GM19397 (cell line): ENCODE measurements around the gene LDAH.

Source experiments
- ATAC-seq: cut with Tn5 transposase; IDR thresholded peaks from one replicate; pipeline ENCODE4 v1.9.1; 2021; ENCODE audit warnings: mild to moderate bottlenecking, moderate library complexity; ENCODE audit not compliant: unreplicated experiment

The LDAH gene

GRCh38 chr2:20822535-20823490 lies at the start of gene LDAH:
LDAH (minus strand) TSS chr2:20823101; CDS start chr2:20801463, 21,638 bp downstream.
- peak; percentile 94 for ATAC-seq

- peak; percentile 99 for ATAC-seq
Measured at GRCh38 chr2:20868377-20868776, 45.5 kb upstream of the LDAH start.

- ATAC-seq: no peak
Measured at GRCh38 chr2:20862850-20863249, 39.9 kb upstream of the LDAH start.

- ATAC-seq: no peak
Measured at GRCh38 chr2:20855456-20855855, 32.6 kb upstream of the LDAH start.

GRCh38 chr2:20852670-20853069 lies 29.8 kb upstream of the LDAH start:
- no peak for ATAC-seq

GRCh38 chr2:20852139-20852538 lies 29.2 kb upstream of the LDAH start:
- ATAC-seq: no peak

- no peak for ATAC-seq
Measured at GRCh38 chr2:20844246-20844645, 21.3 kb upstream of the LDAH start.

GRCh38 chr2:20839052-20839451 lies 16.2 kb upstream of the LDAH start:
- ATAC-seq: no peak

GRCh38 chr2:20838016-20838415 lies 15.1 kb upstream of the LDAH start:
- ATAC-seq: no peak

GRCh38 chr2:20836521-20836920 lies 13.6 kb upstream of the LDAH start:
- ATAC-seq: no peak

GRCh38 chr2:20834331-20834730 lies 11.4 kb upstream of the LDAH start:
- no peak for ATAC-seq

GRCh38 chr2:20832606-20833005 lies 9.7 kb upstream of the LDAH start:
- ATAC-seq: no peak

- ATAC-seq: no peak
Measured at GRCh38 chr2:20829861-20830260, 7.0 kb upstream of the LDAH start.

- ATAC-seq: no peak
Measured at GRCh38 chr2:20823917-20824316, 1.0 kb upstream of the LDAH start.

GRCh38 chr2:20818820-20819219 lies 4.1 kb downstream of the LDAH start:
- ATAC-seq: no peak

- no peak for ATAC-seq
Measured at GRCh38 chr2:20815216-20815615, 7.7 kb downstream of the LDAH start.

GRCh38 chr2:20812779-20813178 lies 10.1 kb downstream of the LDAH start:
- ATAC-seq: no peak

- no peak for ATAC-seq
Measured at GRCh38 chr2:20806286-20806685, 16.6 kb downstream of the LDAH start.

GRCh38 chr2:20803974-20804373 lies 18.9 kb downstream of the LDAH start:
- ATAC-seq: no peak

- no peak for ATAC-seq
Measured at GRCh38 chr2:20803226-20803682, 19.6 kb downstream of the LDAH start.

GRCh38 chr2:20797096-20797495 lies 25.8 kb downstream of the LDAH start:
- ATAC-seq: no peak

- no peak for ATAC-seq
Measured at GRCh38 chr2:20796374-20796791, 26.5 kb downstream of the LDAH start.
